C4-2B (cell line): ENCODE data around the gene OPN1MW2.
"Not testable (repeated sequence)": the region's sequence is repeated elsewhere in the genome, so short reads cannot be mapped to it uniquely, and the experiment has no call there.

Source experiments
- H3K27ac ChIP-seq: fragments of 450-650 bp; 2 replicates; pipeline ENCODE4 v1.5.1; 2017

The OPN1MW2 gene

DNA sequence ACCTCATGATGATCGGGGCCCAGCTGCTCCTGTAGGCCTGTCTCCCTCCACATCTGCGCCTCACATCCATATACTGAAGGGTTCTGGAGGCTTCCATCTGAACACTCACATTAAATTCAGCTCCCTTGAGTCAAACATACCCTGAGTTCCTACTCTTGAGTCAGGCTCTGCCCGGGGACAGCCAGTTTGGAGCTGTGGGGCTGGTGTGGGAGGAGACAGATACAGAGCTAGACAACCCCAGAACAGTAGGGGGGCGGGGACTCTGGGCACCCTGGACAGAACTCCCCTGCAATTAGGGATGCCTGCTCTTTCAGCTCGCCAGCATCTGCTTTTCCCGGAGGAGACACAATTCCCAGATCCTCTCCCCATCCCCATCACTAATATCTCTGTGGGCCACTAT lies 43.5 kb downstream of the OPN1MW2 start:
- H3K27ac ChIP-seq = not testable (repeated sequence)

GRCh38 chrX:154269245-154269644 lies 49.7 kb downstream of the OPN1MW2 start:
- H3K27ac ChIP-seq = not testable (repeated sequence)
